H9 (cell line): Measurements from ENCODE around the gene ENGASE. TPM values are rescaled to one million over a fixed set of nuclear protein-coding genes. Genes with fewer than 3 reads are reported as not detected.

Experiments used
- DNase-seq: peaks from one replicate; pipeline ENCODE4 v3.0.0-alpha.2; 2017
- H2AFZ ChIP-seq: one replicate; pipeline ENCODE4 v1.6.1; 2013; ENCODE audit warnings: mild to moderate bottlenecking, low read length, control low read depth, moderate library complexity
- H2AK5ac ChIP-seq: 2 replicates; pipeline ENCODE4 v1.6.1; 2013; ENCODE audit warnings: low read length, control low read depth, mixed read lengths; ENCODE audit not compliant: insufficient read length
- H2BK120ac ChIP-seq: one replicate; pipeline ENCODE4 v1.6.1; 2013; ENCODE audit warnings: low read depth, mild to moderate bottlenecking, low read length, control low read depth, inconsistent platforms; ENCODE audit not compliant: poor library complexity, severe bottlenecking
- H2BK12ac ChIP-seq: 2 replicates; pipeline ENCODE4 v1.6.1; 2013; ENCODE audit warnings: low read length, control low read depth, mixed read lengths, low read depth; ENCODE audit not compliant: insufficient read length
- H2BK15ac ChIP-seq: 2 replicates; pipeline ENCODE4 v1.6.1; 2013; ENCODE audit warnings: low read depth, low read length, control low read depth
- H2BK20ac ChIP-seq: one replicate; pipeline ENCODE4 v1.6.1; 2013; ENCODE audit warnings: low read depth, mild to moderate bottlenecking, low read length, control low read depth, inconsistent platforms; ENCODE audit not compliant: poor library complexity, severe bottlenecking
- H2BK5ac ChIP-seq: 2 replicates; pipeline ENCODE4 v1.6.1; 2013; ENCODE audit warnings: low read length, control low read depth, mixed read lengths; ENCODE audit not compliant: insufficient read length
- H3K14ac ChIP-seq: 2 replicates; pipeline ENCODE4 v1.6.1; 2013; ENCODE audit warnings: low read length, control low read depth; ENCODE audit not compliant: insufficient read depth
- H3K18ac ChIP-seq: 2 replicates; pipeline ENCODE4 v1.6.1; 2013; ENCODE audit warnings: low read depth, mild to moderate bottlenecking, mixed read lengths, low read length, control low read depth; ENCODE audit not compliant: insufficient read length
- H3K23ac ChIP-seq: 2 replicates; pipeline ENCODE4 v1.6.1; 2013; ENCODE audit warnings: low read length, control low read depth, mixed read lengths, low read depth; ENCODE audit not compliant: insufficient read length
- H3K23me2 ChIP-seq: 2 replicates; pipeline ENCODE4 v1.6.1; 2013; ENCODE audit warnings: low read depth, mild to moderate bottlenecking, mixed read lengths, low read length, control low read depth; ENCODE audit not compliant: insufficient read length, poor library complexity, severe bottlenecking
- H3K27ac ChIP-seq: 2 replicates; pipeline ENCODE4 v1.5.1; 2013; ENCODE audit warnings: low read length, control low read depth, mixed read lengths, low read depth; ENCODE audit not compliant: insufficient read length
- H3K27me3 ChIP-seq: 2 replicates; pipeline ENCODE4 v1.6.1; 2013; ENCODE audit warnings: low read length, control low read depth, inconsistent platforms; ENCODE audit not compliant: insufficient read depth
- H3K4ac ChIP-seq: 2 replicates; pipeline ENCODE4 v1.6.1; 2013; ENCODE audit warnings: low read depth, mild to moderate bottlenecking, control low read depth, inconsistent platforms, low read length, moderate library complexity
- H3K4me1 ChIP-seq: 2 replicates; pipeline ENCODE4 v1.6.1; 2013; ENCODE audit warnings: low read length, control low read depth, inconsistent platforms; ENCODE audit not compliant: insufficient read depth
- H3K4me2 ChIP-seq: 2 replicates; pipeline ENCODE4 v1.6.1; 2013; ENCODE audit warnings: low read length, control low read depth, mixed read lengths; ENCODE audit not compliant: insufficient read length, insufficient read depth
- H3K56ac ChIP-seq: 2 replicates; pipeline ENCODE4 v1.6.1; 2013; ENCODE audit warnings: low read depth, mild to moderate bottlenecking, mixed read lengths, low read length, control low read depth; ENCODE audit not compliant: insufficient read length
- H3K79me1 ChIP-seq: 2 replicates; pipeline ENCODE4 v1.6.1; 2013; ENCODE audit warnings: low read depth, mild to moderate bottlenecking, moderate library complexity, low read length, control low read depth, inconsistent platforms; ENCODE audit not compliant: insufficient read depth, poor library complexity, severe bottlenecking
- H3K79me2 ChIP-seq: 2 replicates; pipeline ENCODE4 v1.6.1; 2013; ENCODE audit warnings: low read length, control low read depth, inconsistent platforms; ENCODE audit not compliant: insufficient read depth
- H3K9ac ChIP-seq: 2 replicates; pipeline ENCODE4 v1.6.1; 2013; ENCODE audit warnings: low read length, control low read depth, mixed read lengths; ENCODE audit not compliant: insufficient read length; ENCODE audit errors: extremely low read depth
- H3K9me3 ChIP-seq: one replicate; pipeline ENCODE4 v1.6.1; 2013; ENCODE audit warnings: low read depth, low read length, inconsistent platforms; ENCODE audit not compliant: control insufficient read depth
- H3T11ph ChIP-seq: one replicate; pipeline ENCODE4 v1.6.1; 2013; ENCODE audit warnings: mild to moderate bottlenecking, low read length, control low read depth, inconsistent platforms
- H4K20me1 ChIP-seq: one replicate; pipeline ENCODE4 v1.6.1; 2013; ENCODE audit not compliant: control insufficient read depth, insufficient read length, insufficient read depth
- H4K5ac ChIP-seq: 2 replicates; pipeline ENCODE4 v1.6.1; 2013; ENCODE audit warnings: low read depth, mild to moderate bottlenecking, mixed read lengths, low read length, control low read depth; ENCODE audit not compliant: insufficient read length
- H4K8ac ChIP-seq: replicated peaks from 2 replicates; pipeline ENCODE4 v1.6.1; 2013; ENCODE audit warnings: low read length, control low read depth, mixed read lengths, low read depth; ENCODE audit not compliant: insufficient read length
- H4K91ac ChIP-seq: 2 replicates; pipeline ENCODE4 v1.6.1; 2013; ENCODE audit warnings: low read depth, mild to moderate bottlenecking, moderate library complexity, mixed read lengths, low read length, control low read depth; ENCODE audit not compliant: insufficient read length
- H3K27ac Mint-ChIP-seq, 3 experiments: 2 replicates in 2 of 3; 3 replicates in 1 of 3; pipeline ENCODE4 v1.8.0; 2020 to 2021; ENCODE audit warnings: mixed read lengths in 3 of 3, mild to moderate bottlenecking in 1 of 3, moderate library complexity in 1 of 3
- H3K27me3 Mint-ChIP-seq: 2 replicates; pipeline ENCODE4 v1.8.0; 2021; ENCODE audit warnings: low read depth, mild to moderate bottlenecking, moderate library complexity, mixed read lengths
- H3K36me3 Mint-ChIP-seq, 3 experiments: 2 replicates in 2 of 3; 3 replicates in 1 of 3; pipeline ENCODE4 v1.8.0; 2020 to 2021; ENCODE audit warnings: low read depth in 3 of 3, mixed read lengths in 3 of 3; ENCODE audit not compliant: insufficient read depth in 1 of 3
- H3K4me1 Mint-ChIP-seq, 2 experiments: 2 replicates each; pipeline ENCODE4 v1.8.0; 2020; ENCODE audit warnings: mixed read lengths in 2 of 2
- H3K4me3 Mint-ChIP-seq, 2 experiments: 2 replicates in 1 of 2; 3 replicates in 1 of 2; pipeline ENCODE4 v1.8.0; 2020 to 2021; ENCODE audit warnings: mild to moderate bottlenecking in 2 of 2, mixed read lengths in 2 of 2, moderate library complexity in 1 of 2
- H3K9me3 Mint-ChIP-seq, 2 experiments: 2 replicates in 1 of 2; 3 replicates in 1 of 2; pipeline ENCODE4 v1.8.0; 2020; ENCODE audit warnings: mild to moderate bottlenecking in 2 of 2, mixed read lengths in 2 of 2, moderate library complexity in 1 of 2
- WGBS: extraction: QIAGEN DNeasy Blood & Tissue Kit; methylation state at CpG from one replicate; pipeline ENCODE4 v1.1.7; 2013; ENCODE audit warnings: missing lambda C conversion rate, low lambda C conversion rate, mixed read lengths; ENCODE audit not compliant: insufficient read length; ENCODE audit errors: extremely low coverage; 5-methylcytosine and 5-hydroxymethylcytosine counted together
- total RNA-seq: library from RNA; stranded (reverse); gene quantifications from 2 replicates; pipeline ENCODE4 v1.2.1, GENCODE V29; 2021
- TF ChIP-seq, protein P1 (sequence below): fragments of 200-600 bp; sonication (generic); conservative IDR thresholded peaks from 3 replicates; pipeline ENCODE4 v1.8.0; 2021; ENCODE audit warnings: antibody characterized with exemption, mild to moderate bottlenecking

The ENGASE gene
- total RNA-seq, 1 experiment from 2014 or later, result 20.6 TPM

- Histone ChIP-seq H4K8ac (no peak overlapping the region), H2AFZ (no peak overlapping the region), H3K56ac (no peak overlapping the region), H3T11ph (no peak overlapping the region), H2AK5ac (no peak overlapping the region), H3K9ac (no peak overlapping the region), H3K4me2 (no peak overlapping the region), H4K20me1 (no peaks in the 10 kb centered on the region), H3K4me1 (no peaks in the 10 kb centered on the region), H4K91ac (no peak overlapping the region), H2BK20ac (no peak overlapping the region), H3K79me2 (no peaks in the 10 kb centered on the region), H3K79me1 (no peaks in the 10 kb centered on the region), H2BK15ac (no peak overlapping the region), H3K27me3 (no peaks in the 10 kb centered on the region), H4K5ac (no peak overlapping the region), H2BK120ac (no peak overlapping the region), H3K9me3 (no peaks in the 10 kb centered on the region), H3K18ac (no peak overlapping the region), H3K23ac (no peak overlapping the region), H3K27ac (no peak overlapping the region), H3K4ac (no peak overlapping the region), H3K23me2 (no peaks in the 10 kb centered on the region), H2BK12ac (no peak overlapping the region), H2BK5ac (no peak overlapping the region), H3K14ac (no peak overlapping the region)
- TF ChIP-seq, protein P1, sequence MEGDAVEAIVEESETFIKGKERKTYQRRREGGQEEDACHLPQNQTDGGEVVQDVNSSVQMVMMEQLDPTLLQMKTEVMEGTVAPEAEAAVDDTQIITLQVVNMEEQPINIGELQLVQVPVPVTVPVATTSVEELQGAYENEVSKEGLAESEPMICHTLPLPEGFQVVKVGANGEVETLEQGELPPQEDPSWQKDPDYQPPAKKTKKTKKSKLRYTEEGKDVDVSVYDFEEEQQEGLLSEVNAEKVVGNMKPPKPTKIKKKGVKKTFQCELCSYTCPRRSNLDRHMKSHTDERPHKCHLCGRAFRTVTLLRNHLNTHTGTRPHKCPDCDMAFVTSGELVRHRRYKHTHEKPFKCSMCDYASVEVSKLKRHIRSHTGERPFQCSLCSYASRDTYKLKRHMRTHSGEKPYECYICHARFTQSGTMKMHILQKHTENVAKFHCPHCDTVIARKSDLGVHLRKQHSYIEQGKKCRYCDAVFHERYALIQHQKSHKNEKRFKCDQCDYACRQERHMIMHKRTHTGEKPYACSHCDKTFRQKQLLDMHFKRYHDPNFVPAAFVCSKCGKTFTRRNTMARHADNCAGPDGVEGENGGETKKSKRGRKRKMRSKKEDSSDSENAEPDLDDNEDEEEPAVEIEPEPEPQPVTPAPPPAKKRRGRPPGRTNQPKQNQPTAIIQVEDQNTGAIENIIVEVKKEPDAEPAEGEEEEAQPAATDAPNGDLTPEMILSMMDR, result no peak
- Mint-ChIP-seq H3K4me1 (peaks cover 2% of the 10 kb centered on the region in 2 experiments; a peak in 3 of 4 replicates), H3K27ac (no peak overlapping the region; a peak in 1 of 7 replicates), H3K27me3 (peaks cover 34% of the 10 kb centered on the region), H3K36me3 (no peaks in the 10 kb centered on the region), H3K9me3 (no peaks in the 10 kb centered on the region), H3K4me3 (no peak overlapping the region)
- no CpG with 5 or more reads among the region's 6 CpGs for WGBS
- no peak for DNase-seq
Observed at GRCh38 chr17:79066963-79067362, 7.7 kb upstream of the ENGASE start.
